Fibroblast of peridontal ligament (primary cell): ENCODE data around the gene RRAGD.

Source experiments
- DNase-seq: peaks from one replicate; pipeline ENCODE4 v3.0.0-alpha.2; 2010; ENCODE audit errors: extremely low read depth

The RRAGD gene

GRCh38 chr6:89346433-89346832 lies 65.6 kb downstream of the RRAGD start:
- no peak for DNase-seq

GRCh38 chr6:89339565-89339964 lies 72.5 kb downstream of the RRAGD start:
- no peak for DNase-seq

GRCh38 chr6:89335164-89335563 lies 76.9 kb downstream of the RRAGD start:
- no peak for DNase-seq

GRCh38 chr6:89330910-89331309 lies 81.2 kb downstream of the RRAGD start:
- no peak for DNase-seq

- no peak for DNase-seq
Observed at GRCh38 chr6:89328976-89329375, 83.1 kb downstream of the RRAGD start.

GRCh38 chr6:89324304-89324703 lies 87.8 kb downstream of the RRAGD start:
- no peak for DNase-seq

GRCh38 chr6:89323511-89323971 lies 88.5 kb downstream of the RRAGD start:
- DNase-seq: no peak

- DNase-seq: no peak
Observed at GRCh38 chr6:89321131-89321970, 90.7 kb downstream of the RRAGD start.

GRCh38 chr6:89320012-89320559 lies 92.0 kb downstream of the RRAGD start:
- no peak for DNase-seq

- no peak for DNase-seq
Observed at GRCh38 chr6:89317067-89317466, 95.0 kb downstream of the RRAGD start.

- DNase-seq: no peak
Observed at GRCh38 chr6:89315249-89315885, 96.7 kb downstream of the RRAGD start, which contains the start of gene GABRR2. GABRR2 (minus strand) TSS chr6:89315299; CDS start chr6:89315165, 134 bp downstream.

- DNase-seq: no peak
Observed at GRCh38 chr6:89314692-89315091, 97.4 kb downstream of the RRAGD start.
